Tibial artery (tissue), 4 donors: ENCODE measurements around the gene WDHD1.

Source experiments
- DNase-seq, 2 donors: peaks; one replicate each; pipeline ENCODE4 v3.0.0-alpha.2; 2019
- H3K27ac ChIP-seq, 2 donors: fragments of 200-600 bp; sonication (generic) in 1 of 2; 1 replicate in 1 of 2; 2 replicates in 1 of 2; pipeline ENCODE4 v1.5.1; 2018 to 2019; ENCODE audit warnings: mild to moderate bottlenecking in 1 of 2
- H3K27me3 ChIP-seq, 2 donors: fragments of 200-600 bp; sonication (generic) in 1 of 2; one replicate each; pipeline versions ENCODE4 v1.5.1 to v1.6.0; 2016 to 2019
- H3K36me3 ChIP-seq, 3 donors: fragments of 200-600 bp; sonication (generic) in 2 of 3; one replicate each; pipeline ENCODE4 v1.5.1; 2016 to 2019; ENCODE audit warnings: mild to moderate bottlenecking in 2 of 3
- H3K4me1 ChIP-seq, 4 donors: fragments of 200-600 bp; sonication (generic) in 2 of 4; 1 replicate in 3 of 4; 2 replicates in 1 of 4; pipeline ENCODE4 v1.5.1; 2016 to 2019
- H3K4me3 ChIP-seq, 2 donors: fragments of 200-600 bp; sonication (generic) in 1 of 2; 1 replicate in 1 of 2; 2 replicates in 1 of 2; pipeline ENCODE4 v1.5.1; 2018 to 2019; ENCODE audit warnings: mild to moderate bottlenecking in 2 of 2
- H3K9me3 ChIP-seq, 3 donors: fragments of 200-600 bp; sonication (generic) in 1 of 3; one replicate each; pipeline ENCODE4 v1.5.1; 2016 to 2019
- intact Hi-C: fragments of 100-400 bp; cut with DNase I; formaldehyde crosslinking; loops from one replicate; pipeline ENCODE4 v1.15.0; 2023; ENCODE audit warnings: low total_unique reads
- TF ChIP-seq, protein P1 (sequence below), 2 experiments: fragments of 200-600 bp in 1 of 2; fragments of 450-650 bp in 1 of 2; IDR thresholded peaks; one replicate each; pipeline ENCODE4 v1.5.1; 2017 to 2019; ENCODE audit warnings: antibody characterized with exemption in 2 of 2, mild to moderate bottlenecking in 1 of 2, moderate library complexity in 1 of 2

The WDHD1 gene

DNA sequence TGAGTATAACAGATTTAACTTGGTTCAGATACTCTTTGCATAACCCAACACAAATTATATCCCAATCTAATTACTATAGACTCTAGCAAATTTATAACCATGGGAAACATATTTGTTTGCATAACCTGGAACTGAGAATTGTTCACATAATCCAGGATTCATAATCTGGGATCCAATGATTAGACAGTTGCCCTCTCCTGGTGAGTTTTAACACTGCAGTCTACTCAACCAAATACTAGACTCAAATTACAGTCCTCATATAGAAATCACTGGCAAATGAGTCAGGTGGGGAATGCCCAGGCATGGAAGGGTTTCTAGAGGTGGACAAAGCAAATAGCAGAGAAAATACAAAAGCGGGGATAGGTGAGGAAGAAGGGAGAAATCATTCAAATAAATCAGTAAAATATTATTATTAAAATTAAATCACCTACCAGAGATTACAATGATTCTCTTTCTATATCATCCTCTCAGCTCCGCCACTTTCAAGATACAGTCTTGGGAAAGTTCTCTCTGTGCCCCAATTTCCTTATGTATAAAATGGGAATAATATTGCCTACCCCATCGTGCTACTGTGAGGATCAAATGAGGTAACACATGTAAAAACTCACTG lies 133.6 kb downstream of the WDHD1 start:
- no peak for DNase-seq
- Histone ChIP-seq H3K4me3 (no peak overlapping the region), H3K27me3 (no peaks in the 10 kb centered on the region), H3K27ac (no peak overlapping the region), H3K9me3 (no peaks in the 10 kb centered on the region), H3K36me3 (no peaks in the 10 kb centered on the region), H3K4me1 (no peaks in the 10 kb centered on the region)
- intact Hi-C loops, result no loop called here
- TF ChIP-seq, protein P1, sequence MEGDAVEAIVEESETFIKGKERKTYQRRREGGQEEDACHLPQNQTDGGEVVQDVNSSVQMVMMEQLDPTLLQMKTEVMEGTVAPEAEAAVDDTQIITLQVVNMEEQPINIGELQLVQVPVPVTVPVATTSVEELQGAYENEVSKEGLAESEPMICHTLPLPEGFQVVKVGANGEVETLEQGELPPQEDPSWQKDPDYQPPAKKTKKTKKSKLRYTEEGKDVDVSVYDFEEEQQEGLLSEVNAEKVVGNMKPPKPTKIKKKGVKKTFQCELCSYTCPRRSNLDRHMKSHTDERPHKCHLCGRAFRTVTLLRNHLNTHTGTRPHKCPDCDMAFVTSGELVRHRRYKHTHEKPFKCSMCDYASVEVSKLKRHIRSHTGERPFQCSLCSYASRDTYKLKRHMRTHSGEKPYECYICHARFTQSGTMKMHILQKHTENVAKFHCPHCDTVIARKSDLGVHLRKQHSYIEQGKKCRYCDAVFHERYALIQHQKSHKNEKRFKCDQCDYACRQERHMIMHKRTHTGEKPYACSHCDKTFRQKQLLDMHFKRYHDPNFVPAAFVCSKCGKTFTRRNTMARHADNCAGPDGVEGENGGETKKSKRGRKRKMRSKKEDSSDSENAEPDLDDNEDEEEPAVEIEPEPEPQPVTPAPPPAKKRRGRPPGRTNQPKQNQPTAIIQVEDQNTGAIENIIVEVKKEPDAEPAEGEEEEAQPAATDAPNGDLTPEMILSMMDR (IDR thresholded peaks at IDR 0.05), result peak; percentile 58 to 74

DNA sequence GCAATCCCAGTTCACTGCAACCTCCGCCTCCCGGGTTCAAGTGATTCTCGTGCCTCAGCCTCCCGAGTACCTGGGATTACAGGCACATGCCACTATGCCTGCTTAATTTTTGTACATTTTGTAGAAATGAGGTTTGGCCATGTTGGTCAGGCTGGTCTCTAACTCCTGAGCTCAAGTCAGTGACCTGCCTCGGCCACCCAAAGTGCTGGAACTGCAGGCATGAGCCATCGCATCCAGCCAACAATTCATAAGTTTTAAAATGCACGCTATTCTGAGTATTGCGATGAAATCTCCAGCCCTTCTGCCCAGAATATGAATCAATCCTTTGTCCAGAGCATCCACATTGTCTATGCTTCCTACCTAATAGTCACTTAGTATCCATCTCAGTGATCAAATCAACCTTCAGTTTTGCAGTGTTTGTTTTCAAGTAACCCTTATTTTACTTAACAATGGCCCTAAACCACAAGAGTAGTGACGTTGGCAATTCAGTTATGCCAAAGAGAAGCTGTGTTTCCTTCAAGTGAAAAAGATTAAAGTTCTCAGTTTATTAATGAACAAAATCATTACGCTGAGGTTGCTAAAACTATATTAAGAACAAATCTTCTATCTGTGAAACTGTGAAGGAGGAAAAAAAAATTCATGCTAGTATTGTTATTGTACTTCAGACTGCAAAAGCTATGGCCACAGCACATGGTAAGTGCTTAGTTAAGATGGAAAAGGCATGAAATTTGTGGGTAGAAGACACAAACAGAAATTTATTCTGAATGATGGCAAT lies 135.2 kb downstream of the WDHD1 start:
- Histone ChIP-seq H3K9me3 (no peaks in the 10 kb centered on the region), H3K36me3 (no peaks in the 10 kb centered on the region), H3K4me1 (no peaks in the 10 kb centered on the region), H3K27me3 (no peaks in the 10 kb centered on the region), H3K27ac (no peak overlapping the region), H3K4me3 (no peak overlapping the region)
- no peak for DNase-seq
- intact Hi-C loops, result no loop called here
- TF ChIP-seq, protein P1 (IDR thresholded peaks at IDR 0.05), result no peak

DNA sequence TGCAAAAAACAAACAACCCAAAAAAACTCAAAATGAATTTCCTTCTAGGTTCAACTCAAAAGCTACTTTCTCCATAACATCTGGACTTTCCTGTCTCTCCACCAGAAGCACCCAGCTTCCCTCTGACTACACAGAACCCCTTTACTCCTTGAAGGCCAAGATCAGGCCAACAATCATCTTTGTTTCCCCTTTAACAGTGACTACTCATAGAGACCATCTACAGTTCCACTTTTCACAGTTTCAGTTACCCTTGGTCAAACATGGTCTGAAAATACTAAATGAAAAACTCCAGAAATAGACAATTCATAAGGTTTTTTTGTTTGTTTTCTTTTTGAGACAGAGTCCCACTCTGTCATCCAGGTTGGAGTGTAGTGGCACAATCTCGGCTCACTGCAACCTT lies 136.1 kb downstream of the WDHD1 start:
- Histone ChIP-seq H3K27ac (no peak overlapping the region), H3K36me3 (no peaks in the 10 kb centered on the region), H3K9me3 (no peaks in the 10 kb centered on the region), H3K4me1 (no peaks in the 10 kb centered on the region), H3K27me3 (no peaks in the 10 kb centered on the region), H3K4me3 (no peak overlapping the region)
- TF ChIP-seq, protein P1 (IDR thresholded peaks at IDR 0.05), result no peak
- no peak for DNase-seq
- intact Hi-C loops, result no loop called here

DNA sequence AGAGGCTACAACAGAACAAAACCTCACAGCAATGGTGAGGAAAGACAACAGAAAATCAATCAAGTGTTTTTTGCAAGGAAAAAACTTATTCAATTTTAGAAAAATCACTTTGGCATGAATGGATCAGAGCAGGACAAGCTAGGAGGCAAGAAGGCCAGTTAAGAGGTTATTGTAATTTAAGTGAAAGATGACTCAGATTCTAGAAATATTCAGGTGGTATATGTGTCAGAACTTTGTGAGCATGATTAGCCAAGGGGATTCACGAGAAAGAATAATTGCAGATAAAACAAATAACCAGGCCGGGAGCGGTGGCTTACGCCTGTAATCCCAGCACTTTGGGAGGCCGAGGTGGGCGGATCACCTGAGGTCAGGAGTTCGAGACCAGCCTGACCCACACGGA lies 137.0 kb downstream of the WDHD1 start:
- no peak overlapping the region for H3K27ac ChIP-seq
- TF ChIP-seq, protein P1 (IDR thresholded peaks at IDR 0.05), result no peak
- DNase-seq, result no peak
- intact Hi-C loops, result no loop called here
- H3K36me3 ChIP-seq, result no peaks in the 10 kb centered on the region
- no peaks in the 10 kb centered on the region for H3K9me3 ChIP-seq
- H3K4me3 ChIP-seq, result no peak overlapping the region
- no peaks in the 10 kb centered on the region for H3K4me1 ChIP-seq
- no peaks in the 10 kb centered on the region for H3K27me3 ChIP-seq
